NCI-H2029 (cell line): ENCODE results near the gene FAM234B.

ENCODE experiments used
- DNase-seq: peaks from one replicate; lab custom pipeline; 2025; lab: John Stamatoyannopoulos, UW

FAM234B gene

DNA sequence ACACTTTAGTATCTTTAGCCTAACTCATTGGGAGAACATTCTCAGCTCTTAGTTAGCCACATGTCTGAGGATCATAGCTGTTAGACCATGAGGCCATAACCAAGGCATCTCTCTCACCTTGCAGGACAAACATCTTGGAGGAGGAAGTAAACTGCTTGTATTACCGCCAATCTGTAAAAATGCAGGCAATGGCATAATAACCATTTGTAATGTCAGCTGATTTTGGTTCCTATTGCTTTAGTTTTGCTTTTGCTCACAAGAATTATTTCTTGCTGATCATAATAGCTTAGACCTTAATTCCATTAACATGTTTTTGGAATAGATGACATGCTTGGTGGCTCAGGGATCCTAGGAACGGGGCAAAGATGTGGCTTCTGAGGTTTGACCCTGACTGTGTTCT, 75.6 kb downstream of the FAM234B start:
- no peak for DNase-seq

DNA sequence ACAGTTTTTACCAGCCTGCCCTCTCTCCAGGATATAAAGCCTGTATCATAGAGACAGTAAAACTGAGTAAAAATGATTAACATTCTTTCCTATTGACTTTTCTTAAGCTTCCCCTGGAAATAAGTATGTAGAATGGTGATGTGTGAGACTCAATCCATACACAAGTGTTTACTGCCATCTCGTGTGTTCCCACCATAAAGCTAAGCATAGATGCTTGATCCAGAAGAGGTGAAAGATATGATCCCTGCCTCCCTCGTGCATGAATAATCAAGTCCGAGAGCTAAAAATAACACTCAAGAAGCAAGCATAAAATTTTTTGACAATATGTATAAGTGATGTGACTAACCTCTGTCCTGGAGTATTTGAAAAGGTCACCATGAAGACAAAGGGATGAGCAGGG, 76.2 kb downstream of the FAM234B start:
- DNase-seq: no peak

DNA sequence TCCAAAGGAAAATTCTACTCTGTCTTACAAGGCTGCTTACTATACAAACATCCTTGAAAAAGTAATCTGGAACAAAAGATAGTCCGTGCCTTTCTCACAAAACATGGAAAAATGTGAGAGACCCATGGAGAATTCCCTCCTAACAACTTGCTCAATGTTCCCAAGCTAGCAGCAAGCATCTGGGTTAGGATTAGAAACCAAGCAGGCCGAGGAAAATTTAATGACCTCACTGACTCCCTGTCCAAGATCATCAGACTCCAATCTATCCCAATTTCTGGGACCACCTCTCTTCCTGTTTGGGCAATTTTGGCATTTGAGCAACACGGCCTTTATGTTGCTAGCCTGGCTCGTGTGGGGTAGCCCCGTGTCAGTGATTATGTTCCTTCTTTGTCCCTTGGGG, 77.4 kb downstream of the FAM234B start:
- DNase-seq: no peak

DNA sequence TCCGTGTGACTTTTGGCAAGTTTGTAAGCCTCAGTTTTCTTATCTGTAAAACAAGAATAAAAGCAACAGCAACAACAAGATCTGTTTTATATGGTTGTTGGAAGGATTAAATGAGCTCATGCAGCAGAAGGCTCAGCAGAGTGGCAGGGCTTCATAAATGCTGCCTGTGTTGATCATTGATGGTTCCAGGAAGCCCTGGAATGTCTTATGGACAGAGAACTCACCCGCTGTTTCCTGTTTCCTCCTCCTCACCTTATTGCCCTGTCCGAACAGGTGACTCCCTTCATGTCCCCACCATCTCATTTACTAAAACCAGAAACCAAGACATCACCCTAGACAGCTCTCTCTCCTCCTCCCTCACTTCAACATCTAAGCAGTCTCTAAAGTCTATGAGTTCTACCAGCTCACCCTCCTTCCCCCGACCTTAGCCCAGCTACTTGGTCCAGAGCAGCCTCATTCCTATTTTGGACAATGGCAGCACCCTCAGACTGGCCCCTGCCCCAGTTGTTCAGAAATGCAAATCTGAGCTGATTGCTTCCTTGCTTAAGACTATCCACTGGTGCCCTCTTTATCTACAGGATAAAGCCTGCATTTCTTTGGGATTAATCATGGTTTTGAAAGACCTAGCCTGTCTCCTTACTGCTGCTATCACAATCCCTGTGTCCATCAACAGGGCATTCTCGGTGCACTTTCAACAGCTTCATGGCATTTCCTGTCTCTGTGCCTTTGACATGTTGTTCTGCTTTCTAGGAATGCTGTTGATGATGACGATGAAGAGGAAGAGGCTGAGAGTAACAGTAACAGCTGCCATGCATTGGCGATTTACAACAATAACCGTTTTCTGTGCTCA, 80.7 kb downstream of the FAM234B start:
- DNase-seq: no peak

DNA sequence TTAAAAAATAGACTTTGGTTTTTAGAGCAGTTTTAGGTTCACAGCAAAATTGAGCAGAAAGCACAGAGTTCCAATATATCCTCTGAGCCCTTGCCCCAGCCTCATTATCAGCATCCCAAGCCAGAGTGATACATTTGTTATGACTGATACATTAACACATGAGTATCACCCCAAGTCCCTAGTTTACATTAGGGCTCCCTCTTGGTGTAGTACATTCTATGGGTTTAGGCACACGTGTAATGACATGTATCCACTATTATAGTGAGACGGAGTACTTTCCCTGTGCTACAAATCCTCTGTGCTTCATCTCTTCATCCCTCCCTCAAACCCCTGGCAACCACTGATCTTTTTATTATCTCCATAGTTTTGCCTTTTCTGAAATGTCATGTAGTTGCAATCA, 81.8 kb downstream of the FAM234B start:
- no peak for DNase-seq

DNA sequence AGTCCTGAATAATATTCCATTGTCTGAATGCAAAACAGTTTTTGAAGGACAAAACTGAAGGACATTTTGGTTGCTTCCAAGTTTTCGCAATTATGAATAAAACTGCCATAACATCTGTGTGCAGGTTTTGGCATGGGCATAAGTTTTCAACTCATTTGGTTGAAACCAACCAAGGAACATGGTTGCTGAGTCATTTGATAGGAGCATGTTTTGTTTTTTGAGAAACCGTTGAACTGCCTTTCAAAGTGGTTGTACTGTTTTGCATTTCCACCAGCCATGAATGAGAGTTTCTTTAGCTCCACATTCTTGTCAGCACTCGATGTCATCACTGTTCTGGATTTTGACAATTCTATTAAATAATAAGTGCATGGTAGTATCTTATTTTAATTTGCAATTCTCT, 82.3 kb downstream of the FAM234B start:
- no peak for DNase-seq

DNA sequence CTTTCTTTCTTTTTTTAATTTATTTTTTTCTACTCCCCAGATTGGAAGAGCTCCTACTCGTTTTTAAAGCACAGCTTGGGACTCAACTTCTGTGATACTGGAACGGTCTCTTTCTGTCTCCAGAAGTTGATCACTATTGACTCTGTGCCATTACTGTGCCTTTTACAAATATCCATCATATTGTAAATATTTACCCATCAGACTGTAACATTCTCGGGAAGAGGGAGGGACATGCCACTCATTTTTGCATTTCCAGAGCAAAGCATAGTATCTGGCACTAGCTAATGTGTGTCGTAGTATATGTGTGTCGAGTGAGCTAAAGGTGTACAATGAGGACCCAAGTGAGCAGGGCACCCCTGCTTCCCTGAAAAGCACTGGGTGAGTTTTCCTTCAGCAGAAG, 83.3 kb downstream of the FAM234B start:
- DNase-seq: no peak

DNA sequence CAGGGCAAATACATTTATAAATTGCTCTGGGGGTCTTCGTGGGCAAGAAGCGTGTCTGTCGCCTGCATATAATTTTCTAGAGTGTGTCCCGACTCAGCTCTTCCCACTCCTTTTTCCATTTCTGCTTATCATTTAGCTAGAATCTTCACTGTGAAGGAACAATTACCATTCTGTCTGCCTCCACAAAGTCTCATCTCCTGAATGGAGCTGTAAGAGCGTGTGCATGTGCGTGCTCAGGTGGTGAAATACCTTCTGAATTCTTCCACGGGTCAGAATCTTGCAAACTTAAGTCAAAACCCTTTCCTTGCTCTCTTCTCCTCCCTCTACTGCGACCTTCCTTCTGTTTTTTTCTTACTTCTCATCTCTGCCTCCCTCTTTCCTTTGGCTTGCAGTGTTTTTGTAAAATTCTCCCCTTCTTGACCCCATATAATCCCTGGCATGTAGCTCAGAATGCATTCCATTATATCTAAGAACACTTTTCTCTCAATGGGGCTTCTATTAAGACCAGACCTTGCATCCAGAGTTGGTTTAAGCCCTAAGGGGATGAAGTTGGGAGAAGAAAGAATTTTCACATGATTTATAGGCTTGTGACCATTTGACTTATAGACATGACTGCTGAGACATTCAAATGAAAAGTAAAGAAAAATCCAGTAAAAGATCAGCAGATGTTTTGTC, 84.2 kb downstream of the FAM234B start:
- no peak for DNase-seq

DNA sequence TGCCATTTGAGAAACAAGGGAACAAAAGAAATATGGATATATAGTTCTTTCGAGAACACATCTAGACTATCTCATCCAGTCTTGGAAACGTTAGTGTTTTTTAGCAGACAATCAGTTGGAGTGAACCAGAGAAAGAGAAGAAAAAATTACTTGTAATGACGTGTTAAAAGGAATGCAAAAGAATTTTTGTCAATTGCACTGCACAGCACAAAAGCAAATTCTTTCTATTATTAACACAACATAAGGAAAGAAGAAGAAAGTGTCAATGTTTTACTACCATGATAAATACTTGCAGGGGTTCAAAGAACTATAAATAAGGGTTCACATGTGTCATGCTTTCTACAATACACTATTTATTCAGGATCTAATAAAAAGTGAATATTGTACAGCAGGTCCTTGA, 86.8 kb downstream of the FAM234B start:
- no peak for DNase-seq
